Islet of Langerhans (tissue), 1 donor: Measurements from ENCODE around the gene TSPYL4.
A peak's percentile ranks its signal among the peaks of the same experiment; 100 is the strongest.

Experiments used
- FAIRE-seq: peaks from one replicate; lab custom pipeline; 2011; peaks lifted over from hg19 to GRCh38; lab: Jason Lieb, UNC

Gene TSPYL4

DNA sequence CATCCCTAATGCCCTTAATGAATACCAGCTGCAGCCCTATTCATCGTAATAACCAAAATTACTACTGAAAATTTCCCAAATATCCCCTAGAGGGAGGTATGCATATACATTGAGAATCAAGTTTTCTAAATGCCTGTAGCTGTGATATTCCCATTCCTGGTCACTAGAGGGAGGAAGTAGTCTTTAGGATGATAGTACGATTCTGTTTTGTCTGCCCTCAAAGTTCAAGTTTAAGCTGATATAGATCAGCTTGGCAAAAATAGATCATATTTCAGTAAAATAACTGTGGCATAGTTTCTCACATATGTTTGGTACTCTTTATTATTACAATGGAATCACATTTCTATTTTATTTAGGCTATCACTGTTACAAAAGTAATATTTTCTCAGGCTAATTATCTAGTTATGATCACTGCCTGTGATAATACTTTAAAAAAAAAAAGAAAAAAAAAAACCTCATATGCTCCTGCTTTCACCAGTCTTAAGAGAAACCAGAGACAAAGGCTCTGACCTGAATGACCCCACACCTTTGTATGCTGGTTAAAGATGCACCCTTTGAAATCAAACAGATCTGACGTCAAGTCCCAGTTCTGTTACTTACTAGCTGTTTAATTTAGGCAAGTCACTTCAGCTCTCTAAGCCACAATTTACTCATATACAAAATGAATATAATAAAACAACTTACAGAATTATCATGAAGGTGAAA is 14.9 kb upstream of the TSPYL4 start:
- FAIRE-seq, result peak; percentile 95

DNA sequence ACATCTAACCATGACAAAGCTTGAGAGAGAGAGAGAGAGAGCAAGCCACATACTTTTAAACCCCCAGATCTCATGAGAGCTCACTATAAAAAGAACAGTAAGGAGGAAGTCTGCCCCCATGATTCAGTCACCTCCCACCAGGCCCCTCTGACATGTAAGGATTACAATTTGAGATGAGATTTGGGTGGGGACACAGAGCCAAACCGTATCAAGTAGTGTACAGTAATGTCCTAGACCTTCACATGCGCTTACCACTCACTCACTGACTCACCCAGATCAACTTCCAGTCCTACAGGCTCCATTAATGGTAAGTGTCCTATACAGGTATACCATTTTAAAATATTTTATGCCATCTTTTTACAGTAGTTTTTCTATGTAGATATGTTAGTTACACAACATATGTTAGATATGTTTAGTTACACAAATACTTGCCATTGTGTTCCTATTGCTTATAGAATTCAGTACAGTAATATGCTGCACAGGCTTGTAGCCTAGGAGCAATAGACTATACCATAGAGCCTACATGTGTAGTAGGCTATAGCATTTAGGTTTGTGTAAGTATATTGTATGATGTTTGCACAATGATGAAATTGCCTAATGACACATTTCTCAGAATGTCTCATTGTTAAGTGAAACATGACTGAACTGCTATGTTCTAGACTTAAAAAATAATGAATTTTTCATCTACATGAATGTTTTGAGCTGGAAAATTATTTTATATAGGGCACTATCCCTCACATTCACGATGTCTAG is 14.1 kb upstream of the TSPYL4 start:
- FAIRE-seq, result no peak

DNA sequence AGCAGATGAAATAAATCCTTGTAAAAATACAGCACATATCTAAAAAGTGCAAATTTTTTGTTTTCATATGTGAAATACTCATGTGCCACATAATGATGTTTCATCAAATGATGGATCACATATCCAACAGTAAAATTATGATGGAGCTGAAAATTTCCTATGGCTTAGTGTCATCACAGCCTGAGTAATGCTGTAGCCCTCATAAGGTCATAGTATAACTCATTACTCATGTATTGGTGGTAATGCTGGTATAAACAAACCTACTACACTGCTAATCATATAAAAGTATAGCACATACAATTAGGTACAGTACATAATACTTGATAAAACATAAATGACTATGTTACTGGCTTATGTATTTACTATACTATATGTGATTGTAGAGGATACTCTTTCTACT is 12.9 kb upstream of the TSPYL4 start:
- no peak for FAIRE-seq

DNA sequence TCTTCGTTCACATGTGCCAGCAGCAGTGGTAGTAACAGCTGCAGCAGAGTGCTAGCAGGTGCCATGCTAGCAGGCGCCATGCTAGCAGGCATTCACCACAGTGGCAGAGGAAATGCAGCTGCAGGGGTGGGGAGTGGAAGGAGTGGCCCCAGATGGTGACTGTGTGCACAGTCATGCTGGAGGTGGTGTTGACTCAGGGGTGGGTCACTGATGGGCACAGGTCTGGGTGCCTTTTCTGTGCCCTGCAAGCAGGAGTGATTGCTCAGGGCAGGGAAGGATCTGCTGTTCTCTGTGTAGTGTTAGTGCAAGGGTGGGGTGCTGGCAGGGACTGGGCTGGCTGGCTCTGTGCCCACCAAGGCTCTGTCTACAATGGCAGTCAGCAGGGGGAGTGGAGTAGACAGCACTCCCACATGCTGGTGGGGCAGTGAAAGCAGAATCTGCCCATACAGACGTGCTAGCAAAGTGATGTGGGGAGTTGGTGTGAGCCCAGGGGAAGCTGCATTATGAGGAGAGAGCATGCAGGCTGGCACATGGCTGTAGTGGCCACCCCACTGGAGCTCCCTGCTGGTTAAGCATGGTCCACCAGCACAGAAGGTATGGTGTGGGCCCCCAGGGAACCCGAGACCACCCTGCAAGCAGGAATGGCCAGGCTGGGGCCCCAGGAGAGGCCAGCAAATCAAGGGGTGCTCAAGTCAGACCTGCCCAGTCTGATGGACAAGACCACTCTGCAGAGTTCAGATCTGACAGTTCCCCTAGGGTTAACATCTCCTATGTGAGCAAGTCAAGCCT is 11.4 kb upstream of the TSPYL4 start:
- FAIRE-seq, result no peak

- FAIRE-seq, result no peak
Observed at GRCh38 chr6:116263353-116263752, 9.5 kb upstream of the TSPYL4 start.

DNA sequence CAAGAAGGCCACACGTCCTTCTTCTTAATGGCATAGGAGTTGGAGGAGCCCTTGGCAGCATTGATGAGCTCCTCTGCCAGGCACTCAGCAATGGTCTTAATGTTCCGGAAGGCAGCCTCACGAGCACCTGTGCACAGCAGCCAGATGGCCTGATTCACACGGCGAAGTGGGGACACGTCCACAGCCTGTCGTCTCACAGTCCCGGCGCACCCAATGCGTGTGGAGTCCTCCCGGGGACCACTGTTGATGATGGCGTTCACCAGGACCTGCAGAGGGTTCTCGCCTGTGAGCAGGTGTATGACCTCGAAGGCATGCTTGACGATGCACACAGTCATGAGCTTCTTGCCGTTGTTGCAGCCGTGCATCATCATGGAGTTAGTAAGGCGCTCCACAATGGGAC is 4.6 kb upstream of the TSPYL4 start:
- no peak for FAIRE-seq

GRCh38 chr6:116256694-116257093 is 2.8 kb upstream of the TSPYL4 start:
- no peak for FAIRE-seq

DNA sequence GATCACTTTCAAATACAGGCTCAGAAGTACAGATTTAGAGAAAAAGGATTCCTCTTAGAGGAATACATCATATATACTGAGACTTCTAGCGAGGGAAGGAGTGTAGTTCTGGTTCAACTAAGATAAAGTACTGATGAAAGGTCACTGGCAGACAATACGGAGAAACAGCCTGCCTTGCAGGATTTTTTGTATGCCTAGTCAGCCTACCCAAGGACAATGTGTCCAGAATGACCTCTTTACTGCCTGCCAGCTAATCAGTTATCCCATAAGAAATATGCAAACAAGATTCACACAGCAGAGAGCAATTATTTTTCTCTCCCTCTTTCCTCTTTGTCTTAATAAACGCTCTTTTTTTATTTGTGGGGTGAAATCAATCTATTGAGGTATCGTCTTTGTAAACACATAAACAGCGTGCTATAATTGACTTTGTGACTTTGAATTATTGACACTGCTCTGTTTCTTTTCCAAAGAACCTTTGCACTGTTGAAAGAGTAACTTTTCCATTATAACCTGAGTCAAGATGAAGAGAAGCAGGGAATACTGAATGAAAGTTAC is 1.4 kb upstream of the TSPYL4 start:
- FAIRE-seq, result no peak

DNA sequence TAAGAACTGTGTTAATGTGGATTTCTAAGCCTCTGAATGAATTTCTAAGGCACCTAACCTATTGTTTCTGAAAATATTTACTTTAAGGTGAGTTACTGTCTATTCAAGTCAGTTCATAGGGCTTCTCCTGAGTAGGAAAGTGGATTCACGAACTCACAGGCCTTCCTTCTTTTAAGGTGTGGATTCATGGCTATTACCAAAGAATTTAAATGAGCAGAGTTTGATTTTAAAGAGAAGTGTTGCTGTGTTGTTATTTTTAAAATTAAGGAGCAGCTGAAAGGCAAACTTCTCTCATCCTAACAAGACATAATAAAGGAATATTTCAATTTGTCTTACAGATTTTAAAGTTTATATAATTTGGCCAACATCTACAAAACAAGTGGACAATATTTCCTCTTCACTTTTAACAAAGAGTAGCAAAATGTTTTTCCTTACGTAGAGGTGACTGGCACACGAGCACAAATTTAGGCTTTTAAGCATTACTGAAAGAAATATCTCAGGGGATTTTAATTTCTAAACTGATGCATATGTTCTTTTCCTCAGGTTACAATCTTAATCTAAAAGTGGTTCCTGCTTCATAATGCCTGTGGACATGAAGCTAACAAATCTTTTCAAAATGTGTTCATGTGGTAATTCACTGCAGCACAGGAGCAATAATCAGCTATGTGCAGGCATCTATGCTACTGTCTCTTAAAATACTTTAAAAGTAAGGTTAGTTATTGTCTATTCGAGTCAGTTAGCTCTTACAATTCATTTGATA is 602 bp upstream of the TSPYL4 start:
- FAIRE-seq, result no peak

GRCh38 chr6:116253188-116253504 is 729 bp downstream of the TSPYL4 start:
- no peak for FAIRE-seq

- FAIRE-seq, result no peak
Observed at GRCh38 chr6:116251568-116252384, 2.1 kb downstream of the TSPYL4 start.

DNA sequence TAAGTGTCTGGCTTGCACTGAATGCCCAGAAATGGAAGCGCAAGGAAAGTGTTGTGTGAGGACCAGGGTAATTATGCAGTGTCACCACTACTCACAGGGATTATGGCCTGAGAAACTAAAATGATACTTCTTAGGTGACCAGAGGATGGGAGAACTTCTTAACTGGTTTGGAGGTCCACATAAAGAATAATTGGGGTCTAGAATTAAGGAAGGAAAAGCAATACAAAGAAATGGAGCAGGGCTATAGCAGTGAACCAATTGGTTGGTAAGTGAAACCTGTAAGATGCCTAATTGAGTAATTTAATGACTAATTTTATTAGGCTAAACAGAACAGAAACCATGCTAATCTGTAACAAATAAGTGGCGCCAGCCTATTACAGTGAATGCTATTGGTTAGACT is 5.3 kb downstream of the TSPYL4 start:
- FAIRE-seq, result no peak

- no peak for FAIRE-seq
Observed at GRCh38 chr6:116247285-116247684, 6.6 kb downstream of the TSPYL4 start.

- peak; percentile 70 for FAIRE-seq
Observed at GRCh38 chr6:116246089-116246488, 7.8 kb downstream of the TSPYL4 start.

DNA sequence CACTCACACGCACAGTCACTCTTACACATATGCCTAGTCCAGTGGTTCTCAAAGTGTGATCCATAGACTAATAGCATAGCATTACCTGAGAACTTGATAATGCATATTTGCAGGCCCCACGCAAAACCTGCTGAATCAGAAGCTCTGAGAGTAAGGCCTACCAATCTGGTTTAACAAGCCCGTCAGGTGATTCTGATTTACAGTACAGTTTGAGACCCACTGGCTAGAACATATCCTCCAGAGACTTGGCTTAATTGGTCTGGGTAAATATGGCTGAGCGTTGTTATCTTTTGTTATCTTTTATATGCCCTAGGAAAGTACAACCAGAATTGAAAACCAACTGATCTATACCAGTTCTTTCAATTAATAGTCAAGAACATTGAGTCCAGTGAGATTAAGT is 9.6 kb downstream of the TSPYL4 start:
- no peak for FAIRE-seq

DNA sequence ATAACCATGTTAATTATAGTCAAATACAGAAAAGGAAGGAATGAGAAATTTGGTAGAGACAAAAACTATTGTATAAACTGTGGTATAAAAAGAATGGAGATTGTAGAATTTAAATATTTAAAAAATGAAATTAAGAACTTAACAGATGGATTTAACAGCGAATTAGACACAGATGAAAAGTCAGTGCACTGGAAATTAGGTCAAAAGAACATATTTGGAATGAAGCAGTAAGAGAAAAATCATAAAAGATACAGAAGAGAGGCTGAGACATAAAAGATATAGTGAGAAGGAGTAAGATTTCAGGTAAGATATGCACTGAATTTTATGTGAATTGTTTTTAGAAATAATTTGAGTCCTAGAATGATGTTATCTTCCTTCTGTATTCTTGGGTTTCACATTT is 14.0 kb downstream of the TSPYL4 start:
- FAIRE-seq, result no peak

DNA sequence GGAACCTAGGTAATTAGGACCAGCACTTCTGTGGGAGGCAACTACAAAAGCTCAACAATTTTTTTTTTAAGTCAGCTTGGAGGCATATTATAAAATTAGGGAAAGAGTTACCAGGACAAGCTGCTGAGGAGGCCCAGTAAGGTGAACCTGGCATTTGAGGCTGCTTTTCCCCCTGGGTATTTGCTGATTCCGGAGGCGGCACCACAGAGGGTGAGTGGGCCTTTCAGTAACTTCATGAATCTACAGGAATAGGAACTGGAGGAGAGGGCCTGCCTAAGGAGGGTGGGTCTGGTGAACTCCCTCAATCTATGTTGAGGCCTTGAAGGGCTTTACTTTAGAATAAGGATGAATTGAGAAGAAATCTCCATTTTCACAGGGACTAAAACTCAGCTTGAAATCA is 14.6 kb downstream of the TSPYL4 start:
- no peak for FAIRE-seq

- FAIRE-seq, result no peak
Observed at GRCh38 chr6:116238083-116238482, 15.8 kb downstream of the TSPYL4 start.

- no peak for FAIRE-seq
Observed at GRCh38 chr6:116234689-116235088, 19.2 kb downstream of the TSPYL4 start.

DNA sequence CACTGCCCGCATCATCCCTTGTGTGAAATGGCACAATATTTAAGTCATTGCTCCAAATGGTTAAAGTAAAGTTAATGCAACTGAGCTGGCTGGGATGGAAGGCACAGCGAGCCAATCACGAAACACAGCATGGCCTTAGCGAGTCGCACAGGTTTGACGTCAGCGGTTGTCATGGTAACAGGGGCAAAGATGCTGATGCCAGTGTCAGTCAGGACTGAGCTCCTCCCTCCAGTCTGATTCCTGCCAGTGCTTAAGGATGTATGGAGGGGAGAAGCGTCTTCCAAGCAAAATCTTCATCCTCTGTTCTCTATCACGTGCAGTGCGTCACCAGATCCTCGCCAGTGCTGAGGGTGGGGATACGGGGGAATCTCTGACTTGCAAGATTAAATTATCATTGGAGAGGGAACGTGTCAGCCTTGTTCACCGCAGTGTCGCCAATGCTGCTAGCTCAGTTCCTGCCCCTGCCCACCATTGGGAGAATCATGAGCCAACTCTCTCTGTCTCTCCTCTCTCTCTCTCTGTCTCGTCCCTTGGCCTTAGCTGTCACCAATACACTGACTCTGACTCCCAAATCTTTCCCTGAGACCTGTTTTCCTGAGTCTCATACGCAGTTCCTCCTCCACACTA is 24.5 kb downstream of the TSPYL4 start:
- no peak for FAIRE-seq

GRCh38 chr6:116223355-116223754 is 30.5 kb downstream of the TSPYL4 start:
- no peak for FAIRE-seq
